OCI-M1 (cell line): ENCODE measurements around the gene TLX2.
"Not testable (repeated sequence)": the region's sequence is repeated elsewhere in the genome, so short reads cannot be mapped to it uniquely, and the experiment has no call there.

Experiments used
- DNase-seq: peaks from one replicate; lab custom pipeline; 2025; lab: John Stamatoyannopoulos, UW

The TLX2 gene

GRCh38 chr2:74514368-74515270 lies at the start of gene TLX2:
TLX2 (plus strand) TSS chr2:74514450; CDS start chr2:74514807, 357 bp downstream.
- no peak for DNase-seq

GRCh38 chr2:74470742-74471141 lies 43.5 kb upstream of the TLX2 start:
- not testable (repeated sequence) for DNase-seq

GRCh38 chr2:74471332-74472065 lies 42.8 kb upstream of the TLX2 start:
- no peak for DNase-seq

GRCh38 chr2:74472086-74472944 lies 41.9 kb upstream of the TLX2 start, which contains the start of gene MRPL53:
MRPL53 (minus strand) TSS chr2:74472680; CDS start chr2:74472660, 20 bp downstream.
- peak; percentile 94 for DNase-seq

GRCh38 chr2:74472945-74473258 lies 41.3 kb upstream of the TLX2 start:
- no peak for DNase-seq

- no peak for DNase-seq
Observed at GRCh38 chr2:74474481-74474880, 39.8 kb upstream of the TLX2 start.

GRCh38 chr2:74474899-74475298 lies 39.4 kb upstream of the TLX2 start:
- DNase-seq: peak; percentile 12

- no peak for DNase-seq
Observed at GRCh38 chr2:74481431-74481830, 32.8 kb upstream of the TLX2 start.

GRCh38 chr2:74481961-74482800 lies 32.1 kb upstream of the TLX2 start:
- DNase-seq: peak; percentile 38

GRCh38 chr2:74482801-74483674 lies 31.2 kb upstream of the TLX2 start, which contains the start of the genes CCDC142 and TTC31:
CCDC142 (minus strand) TSS chr2:74482998; CDS start chr2:74482837, 161 bp downstream.
TTC31 (plus strand) TSS chr2:74483081; CDS start chr2:74483096, 15 bp downstream.
- peak; percentile 94 for DNase-seq

GRCh38 chr2:74483675-74484164 lies 30.5 kb upstream of the TLX2 start:
- DNase-seq: not testable (repeated sequence)

- DNase-seq: no peak
Observed at GRCh38 chr2:74486141-74486540, 28.1 kb upstream of the TLX2 start.

GRCh38 chr2:74488643-74489481 lies 25.4 kb upstream of the TLX2 start:
- DNase-seq: no peak

- no peak for DNase-seq
Observed at GRCh38 chr2:74489906-74490305, 24.3 kb upstream of the TLX2 start.

GRCh38 chr2:74491648-74492544 lies 22.4 kb upstream of the TLX2 start:
- DNase-seq: no peak

- no peak for DNase-seq
Observed at GRCh38 chr2:74493546-74493945, 20.7 kb upstream of the TLX2 start.

- DNase-seq: no peak
Observed at GRCh38 chr2:74495440-74495839, 18.8 kb upstream of the TLX2 start.
